ENCODE measurements around the gene C1orf210. TPM values are rescaled to one million over a fixed set of nuclear protein-coding genes. Genes with fewer than 3 reads are reported as not detected.

The C1orf210 gene
- total RNA-seq, 1 donor from 2014 or later, result not detected

DNA sequence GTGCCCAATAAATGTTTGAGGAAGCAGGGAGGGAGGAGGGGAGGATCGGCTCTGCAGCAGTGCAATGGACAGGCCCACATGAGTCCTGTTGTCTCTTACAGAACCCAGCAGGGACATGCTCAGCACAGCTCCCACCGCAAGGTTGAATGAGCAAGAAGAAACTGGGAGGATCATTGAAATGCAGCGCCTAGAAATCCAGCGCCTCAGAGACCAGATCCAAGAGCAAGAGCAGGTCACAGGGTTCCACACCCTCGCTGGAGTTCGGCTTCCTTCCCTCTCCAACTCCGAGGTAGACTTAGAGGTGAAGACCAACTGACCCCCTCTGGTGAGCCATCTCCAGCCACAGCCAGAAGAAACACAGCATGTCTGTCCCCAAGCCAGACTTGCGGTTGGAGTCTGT, 31.5 kb downstream of the C1orf210 start:
- DNase-seq (ENCODE audit: low spot score), result peak; percentile 88

DNA sequence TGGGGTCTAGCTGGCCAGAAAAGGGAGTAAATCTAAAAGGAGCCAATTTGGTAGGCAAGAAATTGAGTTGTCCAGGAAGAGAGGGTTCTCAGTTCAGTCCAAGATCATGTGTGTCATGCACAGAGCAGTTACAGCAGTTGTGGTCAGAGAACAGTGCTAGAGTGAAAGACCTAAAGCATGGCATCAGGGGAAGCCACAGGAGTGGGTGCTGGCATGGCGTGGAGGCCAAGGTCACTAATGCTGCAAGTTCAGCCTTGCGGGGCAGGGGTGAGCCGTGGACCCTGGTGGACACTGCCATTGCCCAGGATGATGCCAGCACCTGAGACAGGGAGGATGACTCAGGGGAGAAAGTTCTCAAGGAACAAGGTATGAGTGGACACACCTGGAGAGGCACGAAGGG, 32.2 kb downstream of the C1orf210 start:
- peak; percentile 78 for DNase-seq (ENCODE audit: low spot score)

DNA sequence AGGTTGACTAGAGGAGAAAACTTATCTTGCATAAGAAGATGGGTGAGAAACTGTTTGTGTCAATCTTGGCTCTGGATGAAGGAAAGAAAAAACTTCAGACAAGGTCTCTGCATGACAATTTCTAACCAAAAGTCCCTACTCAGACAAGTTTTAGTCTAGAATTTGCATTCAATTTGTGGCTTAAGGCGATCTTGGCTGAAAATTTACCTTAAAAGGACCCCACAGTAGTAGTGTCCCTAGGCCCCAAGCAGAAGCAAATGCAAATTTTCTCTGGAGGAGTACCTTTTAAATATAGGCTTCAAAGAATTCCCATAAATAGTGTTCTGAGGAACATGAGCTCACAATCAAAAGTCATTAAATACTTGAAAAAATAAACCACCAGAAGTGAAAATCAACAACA, 33.2 kb downstream of the C1orf210 start:
- DNase-seq (ENCODE audit: low spot score), result no peak

DNA sequence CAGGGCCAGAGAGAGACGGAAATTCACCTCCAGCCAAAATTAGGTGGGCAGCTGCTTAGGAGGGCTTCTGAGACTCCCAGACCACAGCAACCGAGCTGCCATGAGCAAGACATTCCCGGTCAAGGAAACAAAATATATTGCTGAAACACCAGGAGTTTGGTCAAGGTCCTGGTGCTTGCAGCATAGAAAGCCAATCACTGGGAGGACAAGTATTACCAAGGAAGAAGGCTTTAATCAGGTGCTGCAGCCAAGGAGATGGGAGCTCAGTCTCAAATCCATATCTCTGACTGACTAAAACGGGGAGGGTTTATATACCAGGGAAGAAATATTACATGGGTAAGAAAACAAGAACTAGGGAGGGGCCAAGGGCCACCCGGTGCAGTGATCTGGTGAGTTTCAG, 34.4 kb downstream of the C1orf210 start:
- DNase-seq (ENCODE audit: low spot score), result peak; percentile 14

DNA sequence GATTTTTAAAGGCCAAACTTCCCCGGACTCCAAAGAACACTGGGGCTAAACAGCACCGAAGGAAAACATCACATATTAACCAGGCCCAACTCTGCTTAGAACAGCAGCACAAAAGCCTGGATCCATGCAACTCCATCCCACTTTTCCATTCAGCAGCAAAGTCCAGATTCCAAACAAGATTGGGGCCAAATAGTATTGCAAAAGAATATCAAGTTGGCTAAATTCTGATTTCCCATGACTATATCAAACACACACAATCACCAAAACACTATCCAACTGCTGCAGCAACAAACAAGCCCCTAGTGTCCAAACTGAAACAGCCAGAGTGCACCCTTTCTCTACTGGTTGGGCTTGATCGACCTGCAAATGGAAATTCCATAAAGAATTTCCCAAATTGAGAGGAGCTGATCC, 35.0 kb downstream of the C1orf210 start:
- DNase-seq (ENCODE audit: low spot score), result no peak

DNA sequence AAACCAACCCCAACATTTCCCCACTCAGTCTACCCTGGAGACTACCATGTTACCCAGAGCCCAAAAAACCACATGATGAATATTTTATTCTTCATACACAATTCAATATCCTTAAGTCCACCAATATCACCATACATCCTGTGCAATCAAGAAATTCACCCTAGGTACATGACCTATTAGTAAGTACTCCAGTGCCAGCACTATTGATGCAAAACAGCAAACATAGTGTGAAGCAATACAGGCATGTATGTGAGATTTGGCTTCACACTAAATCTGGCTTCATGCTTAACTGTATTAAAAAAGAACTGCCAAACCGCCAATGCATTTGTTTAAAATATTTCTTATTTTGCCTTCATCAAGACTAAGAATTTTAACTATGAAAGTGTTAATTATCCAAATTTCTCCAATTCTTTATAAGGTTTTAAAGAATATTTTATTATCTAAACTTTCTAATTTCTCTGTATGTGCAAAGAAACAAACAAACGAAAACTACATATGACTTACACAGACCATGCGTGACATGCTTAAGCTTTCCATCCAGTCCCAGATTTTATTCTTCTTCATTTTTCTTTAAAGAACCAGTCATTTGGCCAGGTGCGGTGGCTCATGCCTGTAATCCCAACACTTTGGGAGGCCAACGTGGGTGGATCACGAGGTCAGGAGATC, 38.0 kb downstream of the C1orf210 start:
- peak; percentile 16 for DNase-seq (ENCODE audit: low spot score)

DNA sequence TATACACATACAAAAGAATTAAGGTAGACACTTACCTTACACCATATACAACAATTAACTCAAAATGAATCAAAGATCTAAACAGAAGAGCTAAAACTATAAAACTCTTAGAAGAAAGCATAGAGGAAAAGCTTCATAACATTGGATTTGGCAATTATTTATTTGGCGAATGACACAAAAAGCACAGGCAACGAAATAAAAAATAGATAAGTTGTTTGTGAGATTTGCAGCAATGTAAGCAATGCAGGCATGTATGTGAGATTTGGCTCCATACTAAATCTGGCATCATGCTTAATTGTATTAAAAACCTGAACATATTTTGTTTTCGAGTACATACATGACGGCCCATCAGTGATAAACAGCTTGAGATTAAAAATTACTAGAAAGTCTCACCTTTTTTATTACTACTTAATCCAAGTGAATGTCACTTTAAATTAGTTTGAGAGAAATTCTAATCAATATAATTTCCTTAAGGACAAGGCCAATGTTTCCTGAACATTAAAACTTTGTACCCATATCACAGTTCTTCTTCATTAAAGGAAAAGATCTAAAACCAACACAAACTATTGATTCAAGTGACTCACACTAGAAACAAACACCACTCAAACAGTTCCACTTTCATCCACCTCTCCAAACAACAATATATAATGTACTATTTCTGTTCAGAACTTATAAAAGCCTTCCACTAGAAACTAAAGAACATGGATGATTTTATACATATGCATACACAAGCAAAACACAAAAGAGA, 38.7 kb downstream of the C1orf210 start:
- no peak for DNase-seq (ENCODE audit: low spot score)

DNA sequence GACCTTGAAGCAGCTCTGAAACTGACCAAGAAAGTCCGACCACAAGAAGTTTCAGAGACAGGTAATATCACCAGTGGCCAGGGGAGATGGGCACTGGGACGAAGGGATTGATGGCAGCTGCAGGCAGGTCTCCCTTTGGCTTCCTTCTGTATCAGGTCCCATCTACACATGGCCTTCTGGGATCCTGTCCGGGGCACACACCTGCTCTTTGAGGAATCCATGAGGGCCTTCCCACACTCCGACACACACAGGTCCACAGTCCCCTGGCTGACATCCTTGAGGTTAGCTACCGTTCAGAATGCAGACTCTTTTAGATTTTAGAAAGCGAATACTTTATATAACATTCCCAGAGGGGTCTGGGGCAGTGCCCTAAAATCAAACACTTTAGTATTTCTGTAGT, 42.1 kb downstream of the C1orf210 start:
- peak; percentile 28 for DNase-seq (ENCODE audit: low spot score)

DNA sequence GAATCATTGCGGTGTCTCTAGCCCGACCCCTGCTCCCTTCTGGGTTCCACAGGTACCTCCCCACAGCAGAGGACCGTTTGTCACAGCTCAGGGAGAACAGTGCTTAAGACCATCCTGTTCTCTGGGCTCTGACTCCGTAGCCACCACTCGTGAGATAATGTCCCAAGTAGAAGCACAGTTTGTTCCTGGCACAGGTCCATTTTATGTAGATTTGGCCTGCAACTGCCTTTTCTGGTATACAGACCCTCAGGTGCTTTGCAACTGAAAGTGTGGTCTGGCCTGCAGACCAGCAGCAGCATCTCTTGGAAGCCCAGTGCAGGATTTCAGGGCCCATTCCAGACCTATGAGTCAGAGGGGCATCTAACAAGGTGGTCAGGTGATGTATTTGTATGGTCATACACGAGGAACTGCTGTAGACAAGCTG, 44.0 kb downstream of the C1orf210 start:
- peak; percentile 41 for DNase-seq (ENCODE audit: low spot score)

DNA sequence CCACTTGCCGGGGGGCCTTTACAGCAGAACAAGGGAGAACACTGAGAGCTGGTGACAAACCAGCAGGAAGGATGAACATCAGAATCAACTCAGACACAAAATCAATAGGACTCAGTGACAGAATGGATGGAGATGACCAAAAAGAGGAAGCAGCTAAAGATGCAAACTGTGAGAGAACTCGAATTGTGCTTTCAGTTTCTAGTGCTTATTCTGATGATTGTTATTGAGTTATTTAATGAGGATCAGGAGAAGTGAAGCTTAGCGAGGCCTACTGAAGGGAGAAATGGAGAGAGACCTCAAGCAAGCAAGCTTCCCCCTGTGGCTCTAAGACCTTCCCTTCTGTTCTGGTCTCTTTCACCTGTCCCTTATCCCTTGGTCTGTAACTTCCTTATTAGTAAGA, 45.9 kb downstream of the C1orf210 start:
- peak; percentile 33 for DNase-seq (ENCODE audit: low spot score)

DNA sequence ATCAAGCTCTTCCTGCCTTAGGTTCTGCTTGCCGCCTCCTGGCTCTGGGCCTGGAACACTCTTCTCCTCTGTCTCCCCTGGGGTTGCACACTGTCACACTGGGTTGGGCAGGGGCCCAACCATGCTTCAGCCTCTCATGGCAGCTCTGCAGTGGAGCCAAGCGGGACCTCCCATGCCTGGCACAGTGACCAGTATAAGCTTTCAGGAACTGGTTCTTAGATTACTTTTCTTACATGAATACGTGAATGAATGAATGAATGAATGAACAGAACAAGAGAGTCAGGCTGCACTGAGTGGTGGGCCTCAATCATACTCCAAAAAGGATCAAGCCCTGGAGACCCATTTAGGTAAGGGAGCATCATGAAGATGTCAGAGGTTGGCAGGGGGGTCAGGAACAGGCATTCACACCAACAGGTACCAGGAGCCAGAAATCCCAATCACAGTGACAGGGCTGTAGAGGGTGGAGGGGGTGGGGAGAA, 46.4 kb downstream of the C1orf210 start:
- DNase-seq (ENCODE audit: low spot score), result peak; percentile 67

DNA sequence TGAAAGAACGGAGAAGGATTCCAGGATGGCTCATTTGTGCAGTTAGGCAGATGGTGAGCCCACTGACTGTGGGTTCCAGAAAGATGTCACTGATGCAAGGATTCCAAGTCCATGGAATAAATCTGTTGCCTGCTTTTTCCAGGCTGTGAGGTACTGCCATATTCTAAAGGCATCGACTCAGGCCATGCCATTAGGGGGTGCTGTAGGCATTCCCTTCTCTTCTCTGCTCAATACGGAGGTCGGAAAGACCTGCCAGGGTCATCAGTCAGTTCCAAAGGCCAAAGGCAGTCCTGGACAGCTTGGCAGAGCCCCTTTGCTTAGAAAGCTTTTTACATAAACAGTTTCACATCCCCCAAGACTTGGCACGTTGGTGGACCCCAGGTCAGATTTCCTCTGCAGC, 47.3 kb downstream of the C1orf210 start:
- peak; percentile 57 for DNase-seq (ENCODE audit: low spot score)

DNA sequence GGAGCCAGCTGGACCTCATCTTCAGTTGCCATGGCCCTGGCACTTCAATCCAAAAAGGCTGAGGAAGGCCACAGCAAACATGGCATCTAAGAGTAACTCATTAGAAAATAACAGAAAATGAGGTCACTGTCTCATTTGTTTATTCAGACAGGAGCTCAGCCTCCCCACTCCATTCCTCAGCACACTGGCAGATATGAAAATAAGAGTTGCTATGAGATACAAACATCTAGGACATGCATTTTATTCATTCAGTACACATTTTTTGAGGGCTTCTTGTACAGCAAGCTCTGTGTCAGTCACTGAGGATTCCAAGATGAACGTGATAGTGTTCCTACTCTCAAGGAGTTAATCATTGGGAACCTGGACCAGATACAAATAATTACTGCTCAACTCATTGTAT, 48.3 kb downstream of the C1orf210 start:
- DNase-seq (ENCODE audit: low spot score), result no peak

DNA sequence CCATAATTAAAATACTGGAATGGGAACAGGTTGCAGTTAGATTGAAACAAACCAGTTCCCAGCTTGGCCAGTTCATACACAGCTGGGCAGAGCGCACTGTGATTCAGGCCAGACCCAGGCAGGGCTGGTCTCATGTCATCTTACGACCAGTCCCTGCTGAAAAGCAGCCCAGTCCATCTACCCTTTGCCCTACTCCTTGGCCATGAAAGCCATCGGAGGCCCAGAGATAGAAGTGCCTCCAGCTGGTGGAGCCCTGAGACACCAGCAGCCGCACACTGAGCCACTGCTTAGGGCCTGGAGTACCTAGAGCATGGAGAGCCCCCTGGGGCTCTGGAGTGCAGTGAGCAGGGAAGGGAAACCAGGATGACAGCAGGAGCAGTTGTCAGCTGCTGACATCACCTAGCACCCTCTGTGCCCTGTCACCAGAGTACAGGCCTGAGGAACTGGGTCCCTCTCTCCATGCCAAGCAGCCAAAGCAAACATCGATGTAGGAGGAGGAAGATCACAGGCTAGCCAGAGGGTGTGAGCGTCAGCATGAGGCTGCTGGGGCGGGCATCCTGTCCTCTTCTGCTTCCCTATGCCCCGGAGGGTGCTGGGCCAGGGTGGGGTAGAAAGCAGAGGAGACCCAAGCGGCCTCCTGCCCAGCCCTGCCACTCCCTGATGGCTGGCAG, 49.8 kb downstream of the C1orf210 start:
- peak; percentile 68 for DNase-seq (ENCODE audit: low spot score)

DNA sequence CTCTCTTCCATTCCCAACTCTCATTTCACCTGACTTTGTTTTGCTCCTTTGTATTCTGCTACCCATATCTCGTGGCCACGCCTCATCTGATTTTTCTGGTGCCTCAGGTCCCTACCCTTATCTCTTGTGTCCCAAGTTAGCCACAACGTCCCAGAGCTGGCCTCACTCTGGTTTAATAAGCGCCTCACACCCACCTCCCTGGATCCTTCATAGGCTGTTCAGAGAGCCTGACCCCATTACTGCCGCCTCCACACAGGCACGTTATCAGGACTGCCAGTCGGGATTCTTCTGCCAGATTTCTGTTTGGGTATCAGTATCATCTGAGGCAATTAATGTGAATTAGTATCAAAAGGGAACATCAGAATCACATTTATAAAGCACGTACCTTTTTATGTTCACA, 50.3 kb downstream of the C1orf210 start:
- DNase-seq (ENCODE audit: low spot score), result no peak

DNA sequence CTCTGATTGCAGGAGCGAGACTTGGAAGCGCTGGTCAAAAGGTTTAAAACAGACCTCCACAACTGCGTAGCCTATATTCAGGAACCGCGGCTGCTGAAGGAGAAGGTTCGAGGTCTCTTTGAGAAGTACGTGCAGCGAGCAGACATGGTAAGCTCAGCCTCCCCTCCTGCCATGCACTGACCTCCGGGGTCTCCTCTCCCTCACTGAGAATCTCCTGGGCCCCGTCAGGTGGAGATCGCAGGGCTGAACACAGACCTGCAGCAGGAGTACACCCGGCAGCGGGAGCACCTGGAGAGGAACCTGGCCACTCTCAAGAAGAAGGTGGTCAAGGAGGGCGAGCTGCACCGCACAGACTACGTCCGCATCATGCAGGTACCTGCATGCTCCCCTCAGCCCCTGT, 51.1 kb downstream of the C1orf210 start:
- DNase-seq (ENCODE audit: low spot score), result no peak

DNA sequence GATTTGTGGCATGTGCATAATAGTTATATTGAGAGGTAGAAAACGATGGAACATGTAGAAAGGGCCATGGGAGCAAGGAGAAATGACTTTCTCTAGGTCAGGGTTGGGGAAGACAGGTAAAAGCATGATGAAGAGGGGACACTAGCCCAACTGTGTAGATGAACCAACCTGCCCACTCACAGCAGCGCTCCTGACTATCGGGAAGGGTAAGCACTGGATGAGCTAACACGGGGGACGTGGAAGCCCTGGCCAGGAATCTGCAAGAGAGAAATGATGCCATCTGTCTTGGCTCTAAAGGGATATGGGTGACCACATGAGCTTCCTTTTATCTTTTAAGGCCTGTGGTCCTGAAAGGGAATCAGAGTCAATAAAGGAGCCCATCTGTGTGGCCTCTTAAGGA, 51.8 kb downstream of the C1orf210 start:
- peak; percentile 49 for DNase-seq (ENCODE audit: low spot score)

DNA sequence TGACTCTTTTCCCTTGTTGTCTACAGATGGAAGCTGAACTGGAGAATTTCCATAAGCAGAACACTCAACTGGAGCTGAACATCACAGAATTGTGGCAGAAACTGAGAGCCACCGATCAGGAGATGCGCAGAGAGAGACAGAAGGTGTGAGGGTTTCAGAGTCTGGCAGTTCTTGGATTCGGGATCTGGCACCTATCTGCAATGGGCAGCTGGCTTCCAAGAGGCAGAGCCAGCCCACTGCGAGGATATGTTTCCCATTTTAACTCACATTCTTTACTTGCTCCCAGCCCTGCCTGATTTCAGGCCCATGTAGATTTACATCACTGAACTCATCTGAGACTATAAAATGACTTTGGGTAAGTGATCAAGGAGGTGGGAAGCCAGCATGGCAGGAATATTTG, 52.9 kb downstream of the C1orf210 start:
- no peak for DNase-seq (ENCODE audit: low spot score)

DNA sequence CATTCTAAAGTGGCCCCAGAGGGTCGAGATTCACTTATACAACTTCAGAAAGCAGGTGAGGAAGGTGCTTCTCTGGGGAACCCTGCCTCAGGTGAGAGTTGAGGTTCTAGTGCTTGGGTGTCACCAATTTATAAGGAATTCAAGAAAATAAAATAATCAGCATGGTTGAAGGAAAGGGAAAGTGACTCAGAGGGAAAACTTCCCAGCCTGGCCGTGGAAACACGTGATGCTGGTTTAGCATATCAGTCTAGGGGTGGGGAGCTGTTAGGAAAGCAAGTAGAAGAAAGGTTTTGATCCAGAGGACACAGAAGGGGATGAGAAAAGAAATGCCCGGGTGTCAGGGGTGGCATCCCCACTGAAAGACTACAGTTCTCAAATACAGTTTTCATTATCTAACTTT, 53.3 kb downstream of the C1orf210 start:
- peak; percentile 45 for DNase-seq (ENCODE audit: low spot score)
